IMR-90 (cell line): Measurements from ENCODE around the gene DUT. TPM values are rescaled to one million over a fixed set of nuclear protein-coding genes. Genes with fewer than 3 reads are reported as not detected.

ENCODE experiments used
- ATAC-seq: fragments of 200-7000 bp; cut with Tn5 transposase; 2 replicates; pipeline ENCODE4 v1.9.1; 2020; ENCODE audit warnings: low read depth, mild to moderate bottlenecking, moderate library complexity
- BruUV-seq: library from RNA; stranded (reverse); fragments of 400-500 nt; replicated peaks from 2 replicates; lab custom pipeline; 2021; lab: Mats Ljungman, UMichigan
- CTCF ChIA-PET: fragments of 300-600 bp; formaldehyde crosslinking; extraction: SDS; loops from one replicate; lab custom pipeline; 2021; ENCODE audit warnings: antibody characterized with exemption; lab: Yijun Ruan, JAX
- POLR2A ChIA-PET: fragments of 300-600 bp; sonication (Branson Sonifier 250); formaldehyde crosslinking; loops from one replicate; lab custom pipeline; 2022; ENCODE audit warnings: antibody characterized with exemption; ENCODE audit not compliant: unreplicated experiment; lab: Charles Lee
- DNase-seq: peaks from one replicate; pipeline ENCODE4 v3.0.0; 2013
- H2AFZ ChIP-seq: replicated peaks from 2 replicates; pipeline ENCODE3; 2013; ENCODE audit warnings: low read length, mild to moderate bottlenecking; ENCODE audit not compliant: poor library complexity
- H2AK5ac ChIP-seq: 2 replicates; pipeline ENCODE4 v1.6.1; 2013; ENCODE audit warnings: low read depth, low read length, inconsistent platforms
- H2AK9ac ChIP-seq: replicated peaks from 2 replicates; pipeline ENCODE3; 2013; ENCODE audit warnings: mild to moderate bottlenecking, low read depth, low read length, moderate library complexity; ENCODE audit not compliant: poor library complexity
- H2BK120ac ChIP-seq: 2 replicates; pipeline ENCODE4 v1.6.1; 2013; ENCODE audit warnings: low read depth, low read length, inconsistent platforms
- H2BK15ac ChIP-seq: 3 replicates; pipeline ENCODE4 v1.6.1; 2013; ENCODE audit warnings: low read depth, low read length, inconsistent platforms
- H2BK20ac ChIP-seq: 2 replicates; pipeline ENCODE4 v1.6.1; 2013; ENCODE audit warnings: low read depth, mild to moderate bottlenecking, inconsistent platforms, low read length, moderate library complexity
- H2BK5ac ChIP-seq: 2 replicates; pipeline ENCODE4 v1.6.1; 2013; ENCODE audit warnings: mild to moderate bottlenecking, low read depth, low read length, inconsistent platforms; ENCODE audit not compliant: poor library complexity, severe bottlenecking
- H3K14ac ChIP-seq: replicated peaks from 2 replicates; pipeline ENCODE4 v1.6.1; 2013; ENCODE audit warnings: low read depth, low read length, inconsistent platforms
- H3K18ac ChIP-seq: 2 replicates; pipeline ENCODE4 v1.6.1; 2013; ENCODE audit warnings: low read depth, low read length, control low read depth
- H3K23ac ChIP-seq: 2 replicates; pipeline ENCODE4 v1.6.1; 2013; ENCODE audit warnings: low read depth, low read length, inconsistent platforms
- H3K27ac ChIP-seq: 2 replicates; pipeline ENCODE4 v1.5.1; 2013; ENCODE audit warnings: mild to moderate bottlenecking, control low read depth, low read length; ENCODE audit not compliant: insufficient read depth
- H3K27me3 ChIP-seq: 2 replicates; pipeline ENCODE4 v1.6.1; 2013; ENCODE audit warnings: low read length; ENCODE audit not compliant: control insufficient read depth, insufficient read depth
- H3K36me3 ChIP-seq: 2 replicates; pipeline ENCODE4 v1.6.1; 2013; ENCODE audit warnings: low read length, mixed read lengths; ENCODE audit not compliant: control insufficient read depth, insufficient read depth
- H3K4ac ChIP-seq: 2 replicates; pipeline ENCODE4 v1.6.1; 2013; ENCODE audit warnings: low read depth, low read length, inconsistent platforms
- H3K4me1 ChIP-seq: 2 replicates; pipeline ENCODE4 v1.6.1; 2013; ENCODE audit warnings: low read length, mixed read lengths; ENCODE audit not compliant: control insufficient read depth, insufficient read depth
- H3K4me2 ChIP-seq: 2 replicates; pipeline ENCODE4 v1.6.1; 2013; ENCODE audit warnings: low read depth, mild to moderate bottlenecking, control low read depth, low read length, moderate library complexity
- H3K4me3 ChIP-seq: 2 replicates; pipeline ENCODE4 v1.5.1; 2013; ENCODE audit warnings: low read depth, mild to moderate bottlenecking, control low read depth, low read length, moderate library complexity; ENCODE audit not compliant: insufficient read depth
- H3K56ac ChIP-seq: 2 replicates; pipeline ENCODE4 v1.6.1; 2013; ENCODE audit warnings: low read length, inconsistent platforms; ENCODE audit not compliant: insufficient read depth; ENCODE audit errors: extremely low read depth
- H3K79me1 ChIP-seq, 2 experiments: 2 replicates each; pipeline ENCODE4 v1.6.1; 2013; ENCODE audit warnings: low read length in 2 of 2, inconsistent platforms in 1 of 2, low read depth in 1 of 2
- H3K9ac ChIP-seq: 2 replicates; pipeline ENCODE4 v1.6.1; 2013; ENCODE audit warnings: low read depth, low read length, control low read depth
- H3K9me1 ChIP-seq: 2 replicates; pipeline ENCODE4 v1.6.1; 2013; ENCODE audit warnings: low read length, inconsistent platforms; ENCODE audit not compliant: insufficient read depth
- H3K9me3 ChIP-seq: 2 replicates; pipeline ENCODE4 v1.6.1; 2013; ENCODE audit warnings: low read length; ENCODE audit not compliant: control insufficient read depth, insufficient read depth
- H4K20me1 ChIP-seq: 2 replicates; pipeline ENCODE4 v1.6.1; 2013; ENCODE audit warnings: low read length, inconsistent platforms; ENCODE audit not compliant: insufficient read depth
- H4K5ac ChIP-seq: 2 replicates; pipeline ENCODE4 v1.6.1; 2013; ENCODE audit warnings: mild to moderate bottlenecking, low read depth, low read length, control low read depth
- H4K8ac ChIP-seq, 2 experiments: 2 replicates each; pipeline ENCODE4 v1.6.1; 2013; ENCODE audit warnings: low read depth in 2 of 2, low read length in 2 of 2, control low read depth in 1 of 2, inconsistent platforms in 1 of 2
- H4K91ac ChIP-seq: 2 replicates; pipeline ENCODE4 v1.6.1; 2013; ENCODE audit warnings: low read depth, low read length, inconsistent platforms; ENCODE audit not compliant: insufficient read depth
- BHLHE40 ChIP-seq: fragments of 150-350 bp; IDR thresholded peaks from 2 replicates; pipeline ENCODE4 v1.6.1; 2016; ENCODE audit warnings: mild to moderate bottlenecking, low read depth, low read length
- CEBPB ChIP-seq: IDR thresholded peaks from 2 replicates; pipeline ENCODE4 v1.6.1; 2012; ENCODE audit warnings: low read depth, low read length, improper control_type of control experiment
- CHD1 ChIP-seq: IDR thresholded peaks from 2 replicates; pipeline ENCODE4 v1.6.1; 2012; ENCODE audit warnings: low read depth, low read length, improper control_type of control experiment
- CTCF ChIP-seq: conservative IDR thresholded peaks from 2 replicates; pipeline ENCODE4 v1.5.1; 2012; ENCODE audit warnings: mild to moderate bottlenecking, low read depth, low read length, improper control_type of control experiment
- FOS ChIP-seq: fragments of 150-350 bp; IDR thresholded peaks from 2 replicates; pipeline ENCODE4 v1.6.1; 2016; ENCODE audit warnings: low read depth, low read length
- MAFK ChIP-seq: IDR thresholded peaks from 2 replicates; pipeline ENCODE4 v1.6.1; 2012; ENCODE audit warnings: low read depth, low read length, improper control_type of control experiment
- MAZ ChIP-seq: IDR thresholded peaks from 2 replicates; pipeline ENCODE4 v1.6.1; 2012; ENCODE audit warnings: low read depth, mild to moderate bottlenecking, low read length, improper control_type of control experiment, moderate library complexity, borderline replicate concordance
- MXI1 ChIP-seq: IDR thresholded peaks from 2 replicates; pipeline ENCODE4 v1.6.1; 2012; ENCODE audit warnings: low read depth, mild to moderate bottlenecking, low read length, moderate library complexity, borderline replicate concordance
- NFE2L2 ChIP-seq: fragments of 150-350 bp; IDR thresholded peaks from 2 replicates; pipeline ENCODE4 v1.6.1; 2016; ENCODE audit warnings: low read depth, mild to moderate bottlenecking, low read length
- POLR2A ChIP-seq: IDR thresholded peaks from 2 replicates; pipeline ENCODE4 v1.6.1; 2012; ENCODE audit warnings: mild to moderate bottlenecking, low read depth, low read length
- RAD21 ChIP-seq: IDR thresholded peaks from 2 replicates; pipeline ENCODE4 v1.6.1; 2012; ENCODE audit warnings: low read length, improper control_type of control experiment
- RCOR1 ChIP-seq: IDR thresholded peaks from 2 replicates; pipeline ENCODE4 v1.6.1; 2012; ENCODE audit warnings: mild to moderate bottlenecking, low read length, improper control_type of control experiment; ENCODE audit not compliant: insufficient replicate concordance
- RFX5 ChIP-seq: IDR thresholded peaks from 2 replicates; pipeline ENCODE4 v1.8.0; 2012; ENCODE audit warnings: low read depth, mild to moderate bottlenecking, low read length, moderate library complexity
- SMC3 ChIP-seq: fragments of 150-350 bp; IDR thresholded peaks from 2 replicates; pipeline ENCODE4 v1.6.1; 2016; ENCODE audit warnings: low read depth, mild to moderate bottlenecking, antibody characterized with exemption, low read length, moderate library complexity
- USF2 ChIP-seq: fragments of 150-350 bp; IDR thresholded peaks from 2 replicates; pipeline ENCODE4 v1.6.1; 2017; ENCODE audit warnings: mild to moderate bottlenecking, antibody characterized with exemption, low read length, low read depth
- WGBS, 2 experiments: methylation state at CpG; one replicate each; pipeline versions ENCODE4 v1.1.5 to v1.1.7; 2013; ENCODE audit warnings: missing lambda C conversion rate in 2 of 2; ENCODE audit not compliant: insufficient read length in 1 of 2; ENCODE audit errors: extremely low coverage in 2 of 2; 5-methylcytosine and 5-hydroxymethylcytosine counted together
- dilution Hi-C: fragments of 300-500 bp; cut with HindIII; formaldehyde crosslinking; loops from one replicate; pipeline ENCODE4 v1.14.3; 2018; ENCODE audit warnings: low sequenced_read_pairs; ENCODE audit not compliant: unreplicated experiment
- in situ Hi-C: fragments of 300-500 bp; cut with MboI; formaldehyde crosslinking; loops from 3 replicates; pipeline ENCODE4 v1.14.3; 2019; ENCODE audit warnings: low sequenced_read_pairs, inconsistent platforms, mixed read lengths
- intact Hi-C: fragments of 100-400 bp; cut with micrococcal nuclease; formaldehyde crosslinking; loops from 2 replicates; pipeline ENCODE4 v1.10.0; 2022
- polyA plus RNA-seq, 3 experiments: library from polyadenylated mRNA; depleted of rRNA; stranded (reverse); fragments of >200 nt; gene quantifications; 2 replicates each; pipeline ENCODE4 v1.2.3, GENCODE V29; 2012; ENCODE audit warnings: low replicate concordance in 1 of 3
- total RNA-seq: library from RNA; depleted of rRNA; stranded (reverse); fragments of >200 nt; gene quantifications from 2 replicates; pipeline ENCODE4 v1.2.3, GENCODE V29; 2012
- TF ChIP-seq, protein P1 (sequence below): fragments of 150-350 bp; IDR thresholded peaks from 2 replicates; pipeline ENCODE4 v1.6.1; 2016; ENCODE audit warnings: low read depth, mild to moderate bottlenecking, low read length, moderate library complexity, borderline replicate concordance

The DUT gene
- total and polyA plus RNA-seq, 2 of the 4 experiments (the other 2 are of a cell fraction), result 18.8 to 36.4 TPM

- Histone ChIP-seq H3K4me2 (no peak overlapping the region), H3K4ac (no peak overlapping the region), H4K8ac (no peak overlapping the region), H3K4me3 (no peak overlapping the region), H3K27me3 (no peaks in the 10 kb centered on the region), H3K23ac (no peak overlapping the region), H3K9me3 (no peaks in the 10 kb centered on the region), H3K9ac (no peak overlapping the region), H3K79me1 (peaks cover 0 to 8% of the 10 kb centered on the region in 2 experiments; a peak in 1 of 4 replicates), H3K9me1 (no peaks in the 10 kb centered on the region), H3K4me1 (no peaks in the 10 kb centered on the region; the same call in 1 of the 2 replicates), H2BK120ac (no peak overlapping the region), H2AFZ (no peak overlapping the region), H4K5ac (no peak overlapping the region), H3K56ac (no peak overlapping the region), H4K20me1 (no peaks in the 10 kb centered on the region), H2AK5ac (no peak overlapping the region), H4K91ac (no peak overlapping the region), H2BK20ac (no peak overlapping the region), H2AK9ac (no peak overlapping the region), H2BK5ac (no peak overlapping the region), H3K36me3 (no peaks in the 10 kb centered on the region), H3K27ac (no peak overlapping the region), H3K18ac (no peak overlapping the region), H2BK15ac (no peak overlapping the region), H3K14ac (no peak overlapping the region)
- ChIA-PET POLR2A (no interaction called here), CTCF (no interaction called here)
- no CpG with 5 or more reads among the region's 5 CpGs for WGBS, 2 experiments
- BruUV-seq, result no TSS peak
- no peak for TF ChIP-seq MXI1
- no peak for TF ChIP-seq CTCF
- TF ChIP-seq RCOR1, result no peak
- TF ChIP-seq MAZ, result no peak
- no peak for TF ChIP-seq FOS
- no peak for TF ChIP-seq NFE2L2
- no peak for TF ChIP-seq RAD21
- TF ChIP-seq CHD1, result no peak
- TF ChIP-seq CEBPB, result no peak
- TF ChIP-seq SMC3, result no peak
- TF ChIP-seq USF2, result no peak
- no peak for TF ChIP-seq POLR2A
- no peak for TF ChIP-seq MAFK
- TF ChIP-seq, protein P1, sequence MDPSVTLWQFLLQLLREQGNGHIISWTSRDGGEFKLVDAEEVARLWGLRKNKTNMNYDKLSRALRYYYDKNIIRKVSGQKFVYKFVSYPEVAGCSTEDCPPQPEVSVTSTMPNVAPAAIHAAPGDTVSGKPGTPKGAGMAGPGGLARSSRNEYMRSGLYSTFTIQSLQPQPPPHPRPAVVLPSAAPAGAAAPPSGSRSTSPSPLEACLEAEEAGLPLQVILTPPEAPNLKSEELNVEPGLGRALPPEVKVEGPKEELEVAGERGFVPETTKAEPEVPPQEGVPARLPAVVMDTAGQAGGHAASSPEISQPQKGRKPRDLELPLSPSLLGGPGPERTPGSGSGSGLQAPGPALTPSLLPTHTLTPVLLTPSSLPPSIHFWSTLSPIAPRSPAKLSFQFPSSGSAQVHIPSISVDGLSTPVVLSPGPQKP, result no peak
- TF ChIP-seq RFX5, result no peak
- no peak for TF ChIP-seq BHLHE40
- intact Hi-C loops (no loop called here), in situ Hi-C loops (no loop called here), dilution Hi-C loops (no loop called here)
- DNase-seq (no peak), ATAC-seq (no peak)
These were observed 6.3 kb upstream of the DUT start for GRCh38 chr15:48324949-48325348.
